Heart left ventricle (tissue), 13 donors: ENCODE measurements around the gene OR2B2.

Source experiments
- CTCF ChIP-seq, 12 donors: fragments of 200-600 bp; sonication (generic) in 4 of 12; IDR thresholded peaks; one replicate each; pipeline versions ENCODE4 v1.5.0 to v1.8.0; 2018 to 2022; ENCODE audit warnings: antibody characterized with exemption in 12 of 12, mild to moderate bottlenecking in 5 of 12
- POLR2A ChIP-seq, 2 donors: fragments of 450-650 bp; IDR thresholded peaks; one replicate each; pipeline ENCODE4 v1.6.1; 2017; ENCODE audit warnings: antibody characterized with exemption in 2 of 2, mild to moderate bottlenecking in 2 of 2, moderate library complexity in 2 of 2
- donor health status: ischemic (EF 13 %, LVEDD 7.1; RV severe dilation, severe dysfunction).
- donor health status: DM: no; HTN: yes; CAD: no.
- donor health status: DM: no; HTN: no; CAD: no.
- donor health status: ischemic (EF 25% LVEDD 6.9; RV normal size, moderate dysfunction).
- donor health status: ischemic (EF 25% LVEDD 5.7; RV mildly dilated, moderate dysfunction).
- donor health status: ischemic (EF 35%, LVEDD 5.7; RV mildly dilated, moderate dysfunction).
- donor health status: nonischemic (EF 11% LVEDD 7.7; RV severe dilation, severe dysfunction).
- donor health status: DM: yes; HTN: yes; CAD: no.
- donor health status: PGD.
- donor health status: ischemic (EF 29% LVEDD 5.4; RV normal size, mild dysfunction).
- donor health status: nonischemic (EF 23%, LVEDD 6.1; RV moderate dilation, normal function).

GRCh38 chr6:27871924-27872638 lies 40.1 kb downstream of the OR2B2 start:
- TF ChIP-seq CTCF (IDR thresholded peaks at IDR 0.05), result peak in 1 of 12 donors; percentile 12
- peak; percentile 58 to 94 for TF ChIP-seq POLR2A (IDR thresholded peaks at IDR 0.05)
